ENCODE measurements around the gene BNIP5. TPM values are rescaled to one million over a fixed set of nuclear protein-coding genes. Genes with fewer than 3 reads are reported as not detected.

BNIP5 gene
- total RNA-seq, 4 donors from 2014 or later: not detected

- Histone ChIP-seq H3K27me3 (peaks cover 0 to 24% (median 0%) of the 10 kb centered on the region in 4 donors), H3K9me3 (no peaks in the 10 kb centered on the region), H3K36me3 (no peaks in the 10 kb centered on the region), H3K27ac (replicated peaks in 1 of 4) (no peak overlapping the region), H3K4me1 (peaks cover 0 to 3% (median 0%) of the 10 kb centered on the region in 4 donors), H3K4me3 (no peak overlapping the region)
- no peak for DNase-seq (ENCODE audit: extremely low spot score)
- intact Hi-C loops (cut with DNase I): no loop called here
- TF ChIP-seq, protein P1, sequence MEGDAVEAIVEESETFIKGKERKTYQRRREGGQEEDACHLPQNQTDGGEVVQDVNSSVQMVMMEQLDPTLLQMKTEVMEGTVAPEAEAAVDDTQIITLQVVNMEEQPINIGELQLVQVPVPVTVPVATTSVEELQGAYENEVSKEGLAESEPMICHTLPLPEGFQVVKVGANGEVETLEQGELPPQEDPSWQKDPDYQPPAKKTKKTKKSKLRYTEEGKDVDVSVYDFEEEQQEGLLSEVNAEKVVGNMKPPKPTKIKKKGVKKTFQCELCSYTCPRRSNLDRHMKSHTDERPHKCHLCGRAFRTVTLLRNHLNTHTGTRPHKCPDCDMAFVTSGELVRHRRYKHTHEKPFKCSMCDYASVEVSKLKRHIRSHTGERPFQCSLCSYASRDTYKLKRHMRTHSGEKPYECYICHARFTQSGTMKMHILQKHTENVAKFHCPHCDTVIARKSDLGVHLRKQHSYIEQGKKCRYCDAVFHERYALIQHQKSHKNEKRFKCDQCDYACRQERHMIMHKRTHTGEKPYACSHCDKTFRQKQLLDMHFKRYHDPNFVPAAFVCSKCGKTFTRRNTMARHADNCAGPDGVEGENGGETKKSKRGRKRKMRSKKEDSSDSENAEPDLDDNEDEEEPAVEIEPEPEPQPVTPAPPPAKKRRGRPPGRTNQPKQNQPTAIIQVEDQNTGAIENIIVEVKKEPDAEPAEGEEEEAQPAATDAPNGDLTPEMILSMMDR (IDR thresholded peaks at IDR 0.05): no peak
- no peak for TF ChIP-seq POLR2AphosphoS5 (IDR thresholded peaks at IDR 0.05)
- no peak for TF ChIP-seq EP300 (IDR thresholded peaks at IDR 0.05)
- TF ChIP-seq POLR2A (IDR thresholded peaks at IDR 0.05; ENCODE audit: low read depth): no peak
- 72% methylated on average over 6 of the region's 6 CpGs for WGBS
Observed at GRCh38 chr6:36327226-36327918, 9.3 kb downstream of the BNIP5 start.

DNA sequence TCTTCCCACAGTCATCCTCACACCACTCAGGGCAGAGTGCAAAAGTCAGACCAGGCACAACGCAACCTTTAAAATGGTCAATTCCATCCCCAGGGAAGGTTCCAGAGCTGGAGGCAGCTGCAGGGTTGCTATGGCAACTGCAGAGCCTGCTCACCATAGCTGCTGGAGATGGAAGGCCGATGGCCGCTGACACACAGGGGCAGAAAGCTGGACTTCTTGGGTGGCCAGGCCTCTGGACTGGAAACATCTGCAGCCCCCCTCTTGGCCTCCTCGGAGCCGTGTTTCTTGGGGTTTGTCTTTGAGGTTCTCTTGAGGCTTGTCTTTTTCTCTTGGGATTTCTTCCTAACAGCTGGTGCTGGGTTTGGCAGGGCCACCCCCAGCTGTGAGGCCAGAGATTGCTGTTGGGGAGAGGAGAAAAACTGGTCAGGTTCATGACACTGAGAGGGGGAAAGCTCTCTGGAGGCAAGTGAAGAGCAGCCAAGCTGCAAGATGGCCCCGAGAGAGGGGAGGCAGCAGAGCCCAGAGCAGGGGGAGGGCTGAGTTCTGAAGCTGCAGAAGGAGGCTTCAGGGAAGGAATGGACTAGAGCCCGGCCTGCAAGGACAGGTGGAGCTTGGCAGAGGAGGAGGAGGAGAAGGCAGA lies 10.2 kb downstream of the BNIP5 start:
- WGBS: 77% methylated on average over 7 of the region's 7 CpGs
- intact Hi-C loops (cut with DNase I): no loop called here

GRCh38 chr6:36324715-36325114 lies 12.0 kb downstream of the BNIP5 start:
- WGBS: no CpG with 5 or more reads among the region's 4 CpGs
- Histone ChIP-seq H3K27ac (replicated peaks in 1 of 4) (no peak overlapping the region), H3K36me3 (no peaks in the 10 kb centered on the region), H3K4me3 (no peak overlapping the region), H3K9me3 (no peaks in the 10 kb centered on the region), H3K27me3 (peaks cover 0 to 9% (median 0%) of the 10 kb centered on the region in 4 donors), H3K4me1 (peaks cover 0 to 3% (median 0%) of the 10 kb centered on the region in 4 donors)
- intact Hi-C loops (cut with DNase I): no loop called here
- TF ChIP-seq EP300 (IDR thresholded peaks at IDR 0.05) (no peak), POLR2A (IDR thresholded peaks at IDR 0.05; ENCODE audit: low read depth) (no peak), POLR2AphosphoS5 (IDR thresholded peaks at IDR 0.05) (no peak)
- TF ChIP-seq, protein P1 (IDR thresholded peaks at IDR 0.05): no peak
- DNase-seq (ENCODE audit: extremely low spot score): no peak

More for the DNA sequence above, 10.2 kb downstream of the BNIP5 start:
- H3K4me3 ChIP-seq: no peak overlapping the region
- H3K4me1 ChIP-seq: peaks cover 0 to 3% (median 0%) of the 10 kb centered on the region in 4 donors
- no peak for TF ChIP-seq POLR2A (IDR thresholded peaks at IDR 0.05; ENCODE audit: low read depth)
- TF ChIP-seq, protein P1 (IDR thresholded peaks at IDR 0.05): no peak
- TF ChIP-seq EP300 (IDR thresholded peaks at IDR 0.05): no peak
- TF ChIP-seq POLR2AphosphoS5 (IDR thresholded peaks at IDR 0.05): no peak
- H3K9me3 ChIP-seq: no peaks in the 10 kb centered on the region
- H3K27me3 ChIP-seq: peaks cover 0 to 22% (median 0%) of the 10 kb centered on the region in 4 donors
- H3K27ac ChIP-seq (replicated peaks in 1 of 4): no peak overlapping the region
- no peaks in the 10 kb centered on the region for H3K36me3 ChIP-seq
- DNase-seq (ENCODE audit: extremely low spot score): no peak

DNA sequence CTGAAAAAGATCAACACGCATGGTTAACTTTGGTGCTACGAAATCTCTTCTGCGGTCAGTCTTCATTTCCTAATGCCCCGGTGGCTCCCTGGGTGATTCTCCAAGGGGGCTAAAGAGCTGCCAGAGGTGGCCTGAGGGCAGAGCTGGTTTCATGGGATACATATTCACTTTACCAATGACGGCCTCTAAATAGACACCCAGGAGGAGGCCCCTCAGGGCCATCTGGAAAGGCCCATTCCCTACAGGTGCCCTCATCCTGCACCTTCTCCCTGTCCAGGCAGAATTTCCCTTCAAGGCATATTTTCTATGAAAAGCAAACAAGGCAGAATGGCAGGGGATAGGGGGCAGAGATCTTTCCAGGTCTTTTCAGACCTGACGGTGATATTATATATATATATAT lies 12.5 kb downstream of the BNIP5 start:
- no peak for DNase-seq (ENCODE audit: extremely low spot score)
- intact Hi-C loops (cut with DNase I): no loop called here
- no peak overlapping the region for H3K27ac ChIP-seq (replicated peaks in 1 of 4)
- H3K4me1 ChIP-seq: peaks cover 0 to 3% (median 0%) of the 10 kb centered on the region in 4 donors
- H3K4me3 ChIP-seq: no peak overlapping the region
- H3K27me3 ChIP-seq: peaks cover 0 to 4% (median 0%) of the 10 kb centered on the region in 4 donors
- H3K9me3 ChIP-seq: no peaks in the 10 kb centered on the region
- no peaks in the 10 kb centered on the region for H3K36me3 ChIP-seq
- 81% methylated on average over 6 of the region's 6 CpGs for WGBS
- TF ChIP-seq POLR2A (IDR thresholded peaks at IDR 0.05; ENCODE audit: low read depth) (no peak), EP300 (IDR thresholded peaks at IDR 0.05) (no peak), POLR2AphosphoS5 (IDR thresholded peaks at IDR 0.05) (no peak)
- TF ChIP-seq, protein P1 (IDR thresholded peaks at IDR 0.05): no peak

Measured in esophagus muscularis mucosa (tissue), 4 donors.